ENCODE results near the gene GDA.

GDA gene

GRCh38 chr9:72207278-72207677 lies 58.0 kb downstream of the GDA start:
- H3K4me3 Mint-ChIP-seq = no peak overlapping the region

GRCh38 chr9:72210522-72210921 lies 61.3 kb downstream of the GDA start:
- Mint-ChIP-seq H3K36me3 (ENCODE audit: low read depth) (no peaks in the 10 kb centered on the region), H3K4me3 (no peak overlapping the region), H3K27me3 (ENCODE audit: low read depth) (peaks cover 20% of the 10 kb centered on the region), H3K9me3 (no peaks in the 10 kb centered on the region), H3K27ac (no peak overlapping the region), H3K4me1 (ENCODE audit: low read depth) (no peaks in the 10 kb centered on the region)

More at GRCh38 chr9:72207278-72207677, 58.0 kb downstream of the GDA start:
- H3K27me3 Mint-ChIP-seq (ENCODE audit: low read depth) = peaks cover 20% of the 10 kb centered on the region
- H3K4me1 Mint-ChIP-seq (ENCODE audit: low read depth) = no peaks in the 10 kb centered on the region
- H3K9me3 Mint-ChIP-seq = no peaks in the 10 kb centered on the region
- no peaks in the 10 kb centered on the region for H3K36me3 Mint-ChIP-seq (ENCODE audit: low read depth)
- H3K27ac Mint-ChIP-seq = no peak overlapping the region

GRCh38 chr9:72211047-72211446 lies 61.8 kb downstream of the GDA start:
- H3K27me3 Mint-ChIP-seq (ENCODE audit: low read depth) = peaks cover 20% of the 10 kb centered on the region
- H3K9me3 Mint-ChIP-seq = no peaks in the 10 kb centered on the region
- no peaks in the 10 kb centered on the region for H3K4me1 Mint-ChIP-seq (ENCODE audit: low read depth)
- no peak overlapping the region for H3K4me3 Mint-ChIP-seq
- no peak overlapping the region for H3K27ac Mint-ChIP-seq
- no peaks in the 10 kb centered on the region for H3K36me3 Mint-ChIP-seq (ENCODE audit: low read depth)

GRCh38 chr9:72213906-72214305 lies 64.7 kb downstream of the GDA start:
- H3K27me3 Mint-ChIP-seq (ENCODE audit: low read depth) = peaks cover 11% of the 10 kb centered on the region
- no peaks in the 10 kb centered on the region for H3K9me3 Mint-ChIP-seq
- no peak overlapping the region for H3K27ac Mint-ChIP-seq
- H3K36me3 Mint-ChIP-seq (ENCODE audit: low read depth) = no peaks in the 10 kb centered on the region
- H3K4me3 Mint-ChIP-seq = no peak overlapping the region
- no peaks in the 10 kb centered on the region for H3K4me1 Mint-ChIP-seq (ENCODE audit: low read depth)

- Mint-ChIP-seq H3K4me1 (ENCODE audit: low read depth) (no peaks in the 10 kb centered on the region), H3K4me3 (no peak overlapping the region), H3K27me3 (ENCODE audit: low read depth) (no peaks in the 10 kb centered on the region), H3K9me3 (no peaks in the 10 kb centered on the region), H3K27ac (no peak overlapping the region), H3K36me3 (ENCODE audit: low read depth) (no peaks in the 10 kb centered on the region)
Observed at GRCh38 chr9:72217306-72217842, 68.1 kb downstream of the GDA start.

GRCh38 chr9:72220589-72220988 lies 71.3 kb downstream of the GDA start:
- Mint-ChIP-seq H3K4me3 (no peak overlapping the region), H3K4me1 (ENCODE audit: low read depth) (no peaks in the 10 kb centered on the region), H3K36me3 (ENCODE audit: low read depth) (no peaks in the 10 kb centered on the region), H3K27ac (no peak overlapping the region), H3K27me3 (ENCODE audit: low read depth) (peaks cover 3% of the 10 kb centered on the region), H3K9me3 (no peaks in the 10 kb centered on the region)

- H3K9me3 Mint-ChIP-seq = no peaks in the 10 kb centered on the region
- no peak overlapping the region for H3K27ac Mint-ChIP-seq
- H3K27me3 Mint-ChIP-seq (ENCODE audit: low read depth) = peaks cover 3% of the 10 kb centered on the region
- H3K4me3 Mint-ChIP-seq = no peak overlapping the region
- no peaks in the 10 kb centered on the region for H3K36me3 Mint-ChIP-seq (ENCODE audit: low read depth)
- H3K4me1 Mint-ChIP-seq (ENCODE audit: low read depth) = no peaks in the 10 kb centered on the region
Observed at GRCh38 chr9:72226146-72226812, 77.0 kb downstream of the GDA start.

GRCh38 chr9:72228282-72228681 lies 79.0 kb downstream of the GDA start:
- Mint-ChIP-seq H3K4me1 (ENCODE audit: low read depth) (no peaks in the 10 kb centered on the region), H3K27me3 (ENCODE audit: low read depth) (peaks cover under 1% of the 10 kb centered on the region), H3K9me3 (no peaks in the 10 kb centered on the region), H3K4me3 (no peak overlapping the region), H3K36me3 (ENCODE audit: low read depth) (no peaks in the 10 kb centered on the region), H3K27ac (no peak overlapping the region)

- Mint-ChIP-seq H3K36me3 (ENCODE audit: low read depth) (no peaks in the 10 kb centered on the region), H3K27ac (no peak overlapping the region), H3K4me1 (ENCODE audit: low read depth) (no peaks in the 10 kb centered on the region), H3K27me3 (ENCODE audit: low read depth) (no peaks in the 10 kb centered on the region), H3K4me3 (no peak overlapping the region), H3K9me3 (no peaks in the 10 kb centered on the region)
Observed at GRCh38 chr9:72232778-72233177, 83.5 kb downstream of the GDA start.

GRCh38 chr9:72247549-72247948 lies 98.3 kb downstream of the GDA start:
- H3K9me3 Mint-ChIP-seq = no peaks in the 10 kb centered on the region
- H3K36me3 Mint-ChIP-seq (ENCODE audit: low read depth) = no peaks in the 10 kb centered on the region
- H3K4me3 Mint-ChIP-seq = no peak overlapping the region
- no peaks in the 10 kb centered on the region for H3K4me1 Mint-ChIP-seq (ENCODE audit: low read depth)
- peaks cover 25% of the 10 kb centered on the region for H3K27me3 Mint-ChIP-seq (ENCODE audit: low read depth)
- H3K27ac Mint-ChIP-seq = no peak overlapping the region

GRCh38 chr9:72251589-72251988 lies 102.3 kb downstream of the GDA start:
- Mint-ChIP-seq H3K9me3 (no peaks in the 10 kb centered on the region), H3K27ac (no peak overlapping the region), H3K27me3 (ENCODE audit: low read depth) (peaks cover 24% of the 10 kb centered on the region), H3K36me3 (ENCODE audit: low read depth) (no peaks in the 10 kb centered on the region), H3K4me1 (ENCODE audit: low read depth) (no peaks in the 10 kb centered on the region), H3K4me3 (no peak overlapping the region)

GRCh38 chr9:72254901-72255545 lies 105.8 kb downstream of the GDA start:
- H3K27me3 Mint-ChIP-seq (ENCODE audit: low read depth) = peaks cover 24% of the 10 kb centered on the region
- no peaks in the 10 kb centered on the region for H3K36me3 Mint-ChIP-seq (ENCODE audit: low read depth)
- H3K9me3 Mint-ChIP-seq = no peaks in the 10 kb centered on the region
- H3K4me1 Mint-ChIP-seq (ENCODE audit: low read depth) = no peaks in the 10 kb centered on the region
- H3K4me3 Mint-ChIP-seq = no peak overlapping the region
- no peak overlapping the region for H3K27ac Mint-ChIP-seq

- Mint-ChIP-seq H3K27me3 (ENCODE audit: low read depth) (peaks cover 22% of the 10 kb centered on the region), H3K9me3 (no peaks in the 10 kb centered on the region), H3K4me3 (no peak overlapping the region), H3K36me3 (ENCODE audit: low read depth) (no peaks in the 10 kb centered on the region), H3K27ac (no peak overlapping the region), H3K4me1 (ENCODE audit: low read depth) (no peaks in the 10 kb centered on the region)
Observed at GRCh38 chr9:72255569-72255968, 106.3 kb downstream of the GDA start.

- H3K4me3 Mint-ChIP-seq = no peak overlapping the region
Observed at GRCh38 chr9:72256931-72257330, 107.7 kb downstream of the GDA start.

GRCh38 chr9:72257814-72258213 lies 108.6 kb downstream of the GDA start:
- Mint-ChIP-seq H3K4me1 (ENCODE audit: low read depth) (no peaks in the 10 kb centered on the region), H3K27ac (no peak overlapping the region), H3K9me3 (no peaks in the 10 kb centered on the region), H3K27me3 (ENCODE audit: low read depth) (peaks cover 13% of the 10 kb centered on the region), H3K4me3 (no peak overlapping the region), H3K36me3 (ENCODE audit: low read depth) (no peaks in the 10 kb centered on the region)

More at GRCh38 chr9:72256931-72257330, 107.7 kb downstream of the GDA start:
- Mint-ChIP-seq H3K27ac (no peak overlapping the region), H3K27me3 (ENCODE audit: low read depth) (peaks cover 16% of the 10 kb centered on the region), H3K4me1 (ENCODE audit: low read depth) (no peaks in the 10 kb centered on the region), H3K9me3 (no peaks in the 10 kb centered on the region), H3K36me3 (ENCODE audit: low read depth) (no peaks in the 10 kb centered on the region)

All from T-helper 1 cell treated with Interleukin-12 subunit alpha and Interleukin-12 subunit beta and Interleukin-4 antibody, amounts not matched to agents 30 μg/mL and 1 μg/mL, for 36 hours (primary cell).